GM12872 (cell line): ENCODE measurements around the gene FOXP1.

Experiments used
- CTCF ChIP-seq: IDR thresholded peaks from 3 replicates; pipeline ENCODE4 v1.5.1; 2011; ENCODE audit warnings: low read depth, mild to moderate bottlenecking, low read length, moderate library complexity; ENCODE audit not compliant: insufficient read depth

FOXP1 gene

GRCh38 chr3:71378509-71378908 is 205.0 kb downstream of the FOXP1 start:
- no peak for TF ChIP-seq CTCF

GRCh38 chr3:71376911-71377310 is 206.6 kb downstream of the FOXP1 start:
- no peak for TF ChIP-seq CTCF

GRCh38 chr3:71376503-71376902 is 207.0 kb downstream of the FOXP1 start:
- TF ChIP-seq CTCF = no peak

GRCh38 chr3:71374582-71374981 is 208.9 kb downstream of the FOXP1 start:
- no peak for TF ChIP-seq CTCF

- no peak for TF ChIP-seq CTCF
Measured at GRCh38 chr3:71372911-71373637, 210.5 kb downstream of the FOXP1 start.

GRCh38 chr3:71372241-71372768 is 211.2 kb downstream of the FOXP1 start:
- no peak for TF ChIP-seq CTCF

- no peak for TF ChIP-seq CTCF
Measured at GRCh38 chr3:71371282-71371681, 212.2 kb downstream of the FOXP1 start.

GRCh38 chr3:71370467-71370866 is 213.1 kb downstream of the FOXP1 start:
- TF ChIP-seq CTCF = no peak
